Measurements from ENCODE around the gene CEP57L1. TPM values are rescaled to one million over a fixed set of nuclear protein-coding genes. Genes with fewer than 3 reads are reported as not detected.
"Not testable (repeated sequence)": the region's sequence is repeated elsewhere in the genome, so short reads cannot be mapped to it uniquely, and the experiment has no call there.

Gene CEP57L1
- total RNA-seq, 1 donor from 2014 or later, result 16.7 TPM

GRCh38 chr6:109083657-109084056 is 11.7 kb upstream of the CEP57L1 start:
- no peaks in the 10 kb centered on the region for H3K36me3 ChIP-seq (ENCODE audit: control insufficient read depth, insufficient read depth, low read length)
- no peak overlapping the region for H3K4me3 ChIP-seq (ENCODE audit: low read depth, low read length)
- DNase-seq (ENCODE audit: low read depth), result no peak
- no peaks in the 10 kb centered on the region for H3K27me3 ChIP-seq (ENCODE audit: control insufficient read depth, insufficient read depth, low read length)
- TF ChIP-seq CTCF (IDR thresholded peaks at IDR 0.05; ENCODE audit: insufficient read depth, low read length, poor library complexity, severe bottlenecking), result no peak

GRCh38 chr6:109084146-109084545 is 11.2 kb upstream of the CEP57L1 start:
- H3K27me3 ChIP-seq (ENCODE audit: control insufficient read depth, insufficient read depth, low read length); DNase-seq (ENCODE audit: low read depth); H3K4me3 ChIP-seq (ENCODE audit: low read depth, low read length); H3K36me3 ChIP-seq (ENCODE audit: control insufficient read depth, insufficient read depth, low read length): not testable (repeated sequence)

GRCh38 chr6:109087661-109088264 is 7.5 kb upstream of the CEP57L1 start:
- TF ChIP-seq CTCF (IDR thresholded peaks at IDR 0.05; ENCODE audit: insufficient read depth, low read length, poor library complexity, severe bottlenecking), result no peak
- no peaks in the 10 kb centered on the region for H3K36me3 ChIP-seq (ENCODE audit: control insufficient read depth, insufficient read depth, low read length)
- H3K4me3 ChIP-seq (ENCODE audit: low read depth, low read length), result no peak overlapping the region
- H3K27me3 ChIP-seq (ENCODE audit: control insufficient read depth, insufficient read depth, low read length), result no peaks in the 10 kb centered on the region
- no peak for DNase-seq (ENCODE audit: low read depth)

- Histone ChIP-seq H3K36me3 (ENCODE audit: control insufficient read depth, insufficient read depth, low read length) (no peaks in the 10 kb centered on the region), H3K4me3 (ENCODE audit: low read depth, low read length) (no peak overlapping the region), H3K27me3 (ENCODE audit: control insufficient read depth, insufficient read depth, low read length) (no peaks in the 10 kb centered on the region)
- no peak for DNase-seq (ENCODE audit: low read depth)
- no peak for TF ChIP-seq CTCF (IDR thresholded peaks at IDR 0.05; ENCODE audit: insufficient read depth, low read length, poor library complexity, severe bottlenecking)
These were observed 6.3 kb upstream of the CEP57L1 start for GRCh38 chr6:109088995-109089394.

GRCh38 chr6:109091314-109092024 is 3.8 kb upstream of the CEP57L1 start:
- Histone ChIP-seq H3K4me3 (ENCODE audit: low read depth, low read length) (no peak overlapping the region), H3K36me3 (ENCODE audit: control insufficient read depth, insufficient read depth, low read length) (no peaks in the 10 kb centered on the region), H3K27me3 (ENCODE audit: control insufficient read depth, insufficient read depth, low read length) (no peaks in the 10 kb centered on the region)
- TF ChIP-seq CTCF (IDR thresholded peaks at IDR 0.05; ENCODE audit: insufficient read depth, low read length, poor library complexity, severe bottlenecking), result no peak
- DNase-seq (ENCODE audit: low read depth), result no peak

GRCh38 chr6:109092074-109092473 is 3.2 kb upstream of the CEP57L1 start:
- Histone ChIP-seq H3K36me3 (ENCODE audit: control insufficient read depth, insufficient read depth, low read length) (no peaks in the 10 kb centered on the region), H3K27me3 (ENCODE audit: control insufficient read depth, insufficient read depth, low read length) (no peaks in the 10 kb centered on the region), H3K4me3 (ENCODE audit: low read depth, low read length) (no peak overlapping the region)
- no peak for DNase-seq (ENCODE audit: low read depth)
- no peak for TF ChIP-seq CTCF (IDR thresholded peaks at IDR 0.05; ENCODE audit: insufficient read depth, low read length, poor library complexity, severe bottlenecking)

All from kidney epithelial cell (primary cell).